GM19023 (cell line): Measurements from ENCODE around the gene UBE2O.

Experiments
- ATAC-seq: cut with Tn5 transposase; IDR thresholded peaks from one replicate; pipeline ENCODE4 v1.9.1; 2021; ENCODE audit warnings: mild to moderate bottlenecking, moderate library complexity; ENCODE audit not compliant: unreplicated experiment

Gene UBE2O

DNA sequence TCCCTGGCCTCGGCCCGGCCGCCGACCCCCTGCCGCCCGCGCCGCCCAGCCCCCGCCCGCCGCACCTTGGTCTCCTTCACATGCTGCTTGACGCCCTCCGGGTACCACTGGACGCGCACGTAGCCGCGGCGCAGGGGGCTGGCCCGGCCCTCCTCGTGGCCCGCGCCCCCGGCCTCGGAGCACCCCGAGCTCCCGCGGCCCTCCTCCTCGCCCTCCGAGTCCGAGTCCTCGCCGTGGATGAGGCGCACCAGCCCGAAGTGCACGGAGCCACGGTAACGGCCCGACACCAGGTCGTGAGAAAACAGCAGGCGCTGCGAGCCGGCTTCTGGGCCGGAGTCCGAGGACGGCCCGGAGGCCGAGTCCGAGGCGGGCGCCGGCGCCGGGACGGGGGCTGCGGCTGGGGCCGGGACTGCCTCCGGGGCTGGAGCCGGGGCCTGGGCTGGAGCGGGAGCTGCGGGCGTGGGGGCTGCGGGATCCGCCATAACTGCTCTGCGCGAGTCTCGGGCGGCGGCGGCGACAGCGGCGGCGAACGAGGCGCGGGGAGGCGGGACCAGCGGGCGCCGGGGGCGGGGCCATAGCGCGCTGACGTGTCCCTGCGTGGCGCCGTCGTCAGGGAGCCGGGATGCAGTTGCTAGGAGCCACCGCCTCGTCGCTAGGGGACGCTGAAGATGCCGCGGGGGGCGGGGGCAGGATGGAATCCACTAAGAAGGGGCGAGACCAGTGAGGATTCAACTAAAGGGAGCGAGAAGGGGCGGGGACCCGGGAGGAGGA, at the start of gene UBE2O:
Gene UBE2O (minus strand): TSS at position 493 of the 771 bp plus-strand sequence. CDS start 11 bp downstream, at position 482.
- peak; percentile 88 for ATAC-seq

DNA sequence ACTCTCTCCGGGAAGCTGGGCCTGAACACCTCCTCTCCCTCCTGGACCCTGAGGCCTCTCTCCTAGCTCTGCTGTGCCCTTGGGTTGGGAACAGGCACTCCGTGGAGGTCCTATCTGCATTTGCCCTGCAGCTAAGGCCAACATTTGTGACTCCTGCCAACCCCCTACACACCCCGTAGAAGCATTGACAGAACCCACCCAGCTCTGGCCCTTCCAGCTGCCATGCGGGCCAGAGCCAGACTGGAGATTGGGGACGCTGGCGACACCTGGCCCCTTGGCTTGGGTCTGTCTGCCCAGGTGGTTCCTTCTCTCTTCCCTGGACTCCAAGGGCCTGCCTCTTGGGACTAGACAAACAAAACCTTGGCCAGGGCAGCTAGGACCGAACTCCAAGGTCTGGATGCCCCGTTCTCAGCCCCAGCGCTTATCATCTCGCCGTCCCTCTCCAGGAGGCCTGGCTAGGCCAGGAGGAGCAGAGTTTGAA, 48.9 kb upstream of the UBE2O start:
- ATAC-seq = no peak

DNA sequence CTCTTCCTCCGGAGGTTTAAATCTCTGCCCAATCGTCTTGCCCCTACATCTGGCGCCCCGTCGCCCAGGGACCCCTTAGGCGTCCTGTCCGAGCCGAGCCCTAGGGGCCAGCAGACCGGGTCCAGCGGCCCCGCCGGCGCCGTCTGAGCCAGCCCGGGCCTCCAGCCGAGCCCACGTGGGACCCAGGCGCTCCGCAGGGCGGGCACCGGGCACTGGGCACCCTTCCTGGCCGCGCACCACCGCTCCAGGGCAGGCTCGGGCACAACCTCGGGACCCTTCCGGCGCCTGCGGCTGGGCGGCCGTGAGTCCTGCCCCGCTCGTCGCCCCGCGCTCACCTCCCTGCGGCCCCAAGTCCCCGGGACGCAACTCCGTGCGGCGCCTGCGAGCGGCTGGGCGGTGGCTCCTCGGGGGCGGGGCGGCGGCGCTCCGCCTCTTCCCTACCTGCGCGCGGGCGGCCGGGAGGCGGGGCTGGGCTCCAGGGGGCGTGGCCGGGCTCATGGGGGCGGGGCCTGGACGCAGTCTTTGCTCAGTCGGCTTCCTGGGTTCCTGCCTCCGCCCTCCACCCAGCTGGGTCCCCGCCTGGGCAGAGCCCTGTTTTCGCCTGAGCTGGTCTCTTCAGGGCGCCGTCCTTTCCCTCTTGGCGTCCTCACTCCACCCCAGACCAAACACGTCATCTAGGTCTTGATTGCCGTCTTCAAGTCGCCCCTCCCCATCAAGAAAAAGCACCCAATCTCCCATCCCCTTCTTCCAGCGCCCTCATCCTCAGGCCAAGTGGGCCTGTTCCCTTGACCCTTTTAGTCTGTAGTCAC, 48.3 kb upstream of the UBE2O start, which contains the start of gene RHBDF2:
Gene RHBDF2 (minus strand): TSS at position 406 of the 809 bp plus-strand sequence. CDS start 19,899 bp downstream, outside the sequence.
- peak; percentile 73 for ATAC-seq

DNA sequence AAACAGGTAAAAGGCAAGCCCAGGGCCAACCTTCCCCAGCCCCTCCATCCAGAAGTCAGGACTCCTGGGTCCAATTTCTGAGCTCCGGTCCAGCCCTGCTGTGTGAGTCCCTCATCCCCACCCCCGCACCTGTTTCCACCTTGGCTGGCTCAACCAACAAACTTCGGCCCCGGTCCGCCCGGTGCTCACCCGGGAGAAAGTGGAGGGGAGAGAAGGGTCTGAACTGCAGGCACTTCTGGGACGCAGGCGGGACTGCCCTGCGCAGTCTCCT, 47.7 kb upstream of the UBE2O start:
- ATAC-seq = peak; percentile 2

DNA sequence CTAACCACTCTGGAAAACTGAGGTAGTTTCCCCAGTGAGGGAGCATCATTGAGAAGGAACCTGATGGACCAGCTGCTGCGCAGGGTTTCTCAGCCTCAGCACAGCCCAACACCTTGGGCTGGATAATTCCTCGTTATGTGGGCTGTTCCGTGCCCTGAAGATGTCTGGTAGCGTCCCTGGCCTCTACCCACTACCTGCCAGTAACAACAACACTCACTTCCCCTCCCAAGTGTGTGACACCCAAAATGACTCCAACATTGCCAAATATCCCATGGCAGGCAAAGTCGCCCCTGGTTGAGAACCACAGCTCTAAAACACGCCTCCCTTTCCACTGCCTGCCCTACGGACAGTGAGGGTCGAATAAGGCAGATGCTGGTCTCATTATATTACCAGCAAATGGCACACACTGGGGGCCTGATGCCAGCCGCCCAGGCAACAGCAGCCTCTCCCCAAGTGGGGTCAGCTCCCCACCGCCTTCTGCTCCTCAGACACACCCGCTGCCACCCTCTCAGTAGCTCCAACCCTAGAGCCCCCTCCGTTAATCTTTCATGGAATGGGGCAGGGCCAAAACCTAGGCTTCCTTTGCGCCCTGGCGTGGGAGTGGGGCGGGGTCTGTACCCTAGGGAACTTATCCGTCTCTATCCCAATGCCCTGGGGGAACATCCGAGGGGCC, 47.3 kb upstream of the UBE2O start:
- no peak for ATAC-seq

DNA sequence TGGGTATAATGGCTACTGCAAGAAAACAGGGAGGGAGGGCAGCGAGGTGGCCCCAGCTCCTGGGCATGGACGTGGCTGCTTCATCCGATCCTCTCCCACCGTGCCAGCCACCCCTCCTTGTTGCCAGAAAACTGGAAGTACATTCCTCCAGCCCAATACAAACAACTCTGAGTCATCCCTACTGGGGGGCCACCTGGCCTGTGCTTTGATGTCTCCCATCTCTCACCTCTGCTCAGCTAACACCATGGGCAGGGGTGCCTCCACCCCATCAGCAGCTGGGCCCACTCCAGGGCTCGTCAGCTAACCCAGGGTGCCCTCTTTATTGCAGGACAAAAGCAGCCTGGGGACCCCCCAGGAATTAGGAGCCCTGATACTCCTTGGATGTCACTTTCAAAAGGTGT, 46.3 kb upstream of the UBE2O start:
- ATAC-seq = no peak

DNA sequence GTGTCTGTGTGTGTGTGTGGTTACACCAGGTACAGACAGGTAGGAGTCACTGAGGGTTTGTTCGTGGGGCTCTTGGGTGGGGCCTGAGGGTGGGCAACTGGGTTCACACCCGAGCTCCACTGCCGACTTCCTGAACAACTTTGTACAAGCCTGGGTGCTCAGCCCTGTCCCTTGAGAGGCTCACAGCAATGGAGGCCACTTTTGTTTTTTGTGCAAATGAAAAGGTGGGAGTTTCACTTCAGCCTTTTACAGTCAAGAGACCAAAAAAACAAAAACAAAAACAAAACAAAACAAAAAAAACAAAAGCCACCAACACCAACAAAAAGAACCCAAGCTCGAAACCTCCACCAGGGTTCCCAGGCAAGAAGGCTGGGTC, 45.9 kb upstream of the UBE2O start:
- ATAC-seq = no peak

DNA sequence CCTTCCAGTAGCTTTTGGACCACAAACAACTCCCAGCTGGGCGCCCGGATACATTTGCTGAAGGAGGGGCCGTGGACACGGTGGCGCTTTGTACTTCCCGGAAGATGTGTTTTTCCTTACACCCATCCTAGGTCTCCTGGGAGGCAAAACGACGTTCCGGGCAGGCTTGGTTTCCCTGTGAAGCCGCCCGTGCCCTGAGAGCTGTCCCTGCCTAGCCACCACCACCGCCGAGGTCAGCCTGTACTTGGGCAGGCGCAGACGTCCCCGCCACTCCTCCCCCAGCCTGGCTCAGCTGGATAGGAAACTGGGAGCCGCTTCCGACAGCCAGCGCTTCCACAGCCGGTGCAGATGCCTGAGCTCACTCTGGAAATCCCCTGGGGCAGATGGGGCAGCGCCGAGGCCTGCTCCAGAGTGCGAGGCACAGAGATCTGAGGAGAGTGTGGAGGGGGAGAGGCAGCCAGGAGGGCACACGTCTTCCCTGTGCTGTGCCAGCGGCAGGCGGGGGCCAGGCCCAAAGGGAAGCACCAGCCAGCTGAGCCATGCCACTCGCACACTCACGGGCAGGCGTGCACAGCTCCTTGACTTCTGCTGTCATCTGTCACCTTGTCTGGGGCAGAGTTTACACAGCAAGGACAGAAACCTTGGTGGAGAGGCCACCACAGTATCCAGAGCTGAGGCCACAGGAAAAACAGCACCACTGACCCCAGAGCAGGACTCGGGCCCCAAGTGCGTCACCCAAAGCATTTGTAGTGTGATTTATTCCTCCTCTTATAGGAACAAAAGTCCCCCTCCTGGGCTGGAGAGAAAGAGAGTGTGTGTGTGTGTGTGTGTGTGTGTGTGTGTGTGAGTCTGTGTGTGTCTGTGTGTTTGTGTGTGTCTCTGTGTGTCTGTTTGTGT, 45.3 kb upstream of the UBE2O start:
- ATAC-seq = no peak

DNA sequence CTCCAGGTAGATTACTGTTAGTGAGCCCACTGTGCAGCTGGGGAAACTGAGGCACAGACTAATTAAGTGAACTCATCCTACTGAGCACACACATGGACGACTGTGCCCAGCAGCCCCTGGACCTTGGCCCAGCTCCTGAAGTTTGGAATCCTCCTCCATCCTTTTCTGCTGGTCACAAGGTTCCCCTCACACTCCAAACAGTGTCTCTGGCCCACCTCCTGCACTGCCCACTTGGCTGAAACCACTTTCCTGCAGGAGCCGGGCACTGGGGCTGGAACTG, 44.7 kb upstream of the UBE2O start:
- ATAC-seq = no peak

DNA sequence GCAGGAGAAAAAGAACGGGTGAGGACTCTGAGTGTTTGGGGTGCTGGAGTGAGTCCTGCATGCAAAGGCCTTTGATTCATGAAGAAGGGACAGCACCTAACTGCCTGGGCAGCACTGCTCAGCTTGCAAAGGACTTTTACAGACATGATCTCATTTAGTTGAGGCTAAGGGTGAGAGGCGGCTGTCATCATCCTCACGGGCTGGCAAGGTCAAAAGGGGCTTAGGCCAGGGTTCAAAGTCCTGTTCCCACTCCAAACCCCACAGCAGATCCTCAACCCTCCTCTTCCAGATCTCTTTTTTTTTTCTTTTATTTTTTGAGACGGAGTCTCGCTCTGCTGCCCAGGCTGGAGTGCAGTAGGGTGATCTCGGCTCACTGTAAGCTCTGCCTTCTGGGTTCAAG, 43.5 kb upstream of the UBE2O start:
- no peak for ATAC-seq

DNA sequence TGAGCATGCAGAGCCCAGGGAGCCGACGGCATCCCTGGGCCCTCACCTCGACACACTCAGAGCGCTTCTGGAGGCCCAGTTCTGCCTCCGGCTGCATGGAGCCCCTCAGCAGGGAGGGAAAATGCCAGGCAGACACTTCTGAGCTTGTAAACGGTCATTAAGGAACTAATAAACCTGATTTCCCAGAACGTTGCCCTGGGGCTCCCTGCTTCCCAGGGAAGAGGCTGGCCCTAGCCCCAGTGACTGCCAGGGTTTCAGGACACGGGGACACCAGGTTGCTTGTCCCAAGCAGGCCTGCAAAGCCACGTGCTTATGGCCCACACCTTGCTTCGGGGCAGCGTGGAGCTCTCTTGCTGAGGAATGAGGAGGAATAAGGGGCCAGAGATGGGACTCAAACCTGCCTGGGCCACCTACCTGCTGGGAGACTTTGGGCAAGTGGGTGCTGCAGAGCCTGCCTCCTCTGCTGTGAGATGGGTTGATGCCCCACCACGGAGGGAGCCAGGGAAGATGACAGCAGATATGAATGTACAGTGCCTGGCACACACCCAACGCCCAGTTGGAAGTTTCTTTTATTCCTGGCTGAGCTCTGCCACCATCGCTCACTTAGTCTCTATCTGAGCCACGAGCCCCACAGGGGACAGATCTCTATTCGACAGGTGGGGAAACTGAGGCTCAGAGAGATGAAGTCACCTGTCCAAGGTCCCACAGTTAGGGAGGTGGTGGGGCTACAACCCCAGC, 42.9 kb upstream of the UBE2O start:
- ATAC-seq = no peak

DNA sequence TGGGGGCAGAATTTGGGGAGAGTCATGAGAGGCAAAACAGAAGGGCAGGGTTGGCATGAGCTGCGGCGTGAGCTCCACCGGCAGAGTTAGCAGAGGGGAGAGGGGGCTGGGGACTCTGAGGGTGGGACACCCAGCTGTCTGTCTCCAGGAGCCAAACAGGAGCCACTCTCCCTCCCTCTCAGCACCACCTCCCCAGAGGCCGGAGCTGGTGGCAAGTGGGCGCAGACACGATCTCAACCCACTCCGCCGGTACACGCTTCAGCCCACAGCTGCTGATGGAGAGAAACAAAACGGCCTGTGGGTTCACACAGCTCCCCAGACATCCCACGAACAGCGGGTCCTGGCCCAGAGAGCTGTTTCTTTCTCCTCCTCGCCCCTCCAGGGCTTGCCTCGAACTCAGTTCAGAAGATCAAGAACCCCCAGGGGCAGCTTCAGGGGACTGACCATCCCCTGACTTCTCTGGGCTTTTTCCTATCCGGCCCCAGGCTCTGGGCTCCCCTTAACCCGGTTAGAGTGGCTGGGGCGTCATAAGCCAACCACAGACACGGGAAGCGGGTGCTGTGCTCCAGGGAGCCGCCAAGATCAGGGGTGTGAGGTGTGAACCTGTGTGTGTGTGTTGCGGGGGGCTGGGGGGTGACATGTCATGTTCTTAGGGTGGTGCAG, 40.7 kb upstream of the UBE2O start:
- ATAC-seq = no peak

DNA sequence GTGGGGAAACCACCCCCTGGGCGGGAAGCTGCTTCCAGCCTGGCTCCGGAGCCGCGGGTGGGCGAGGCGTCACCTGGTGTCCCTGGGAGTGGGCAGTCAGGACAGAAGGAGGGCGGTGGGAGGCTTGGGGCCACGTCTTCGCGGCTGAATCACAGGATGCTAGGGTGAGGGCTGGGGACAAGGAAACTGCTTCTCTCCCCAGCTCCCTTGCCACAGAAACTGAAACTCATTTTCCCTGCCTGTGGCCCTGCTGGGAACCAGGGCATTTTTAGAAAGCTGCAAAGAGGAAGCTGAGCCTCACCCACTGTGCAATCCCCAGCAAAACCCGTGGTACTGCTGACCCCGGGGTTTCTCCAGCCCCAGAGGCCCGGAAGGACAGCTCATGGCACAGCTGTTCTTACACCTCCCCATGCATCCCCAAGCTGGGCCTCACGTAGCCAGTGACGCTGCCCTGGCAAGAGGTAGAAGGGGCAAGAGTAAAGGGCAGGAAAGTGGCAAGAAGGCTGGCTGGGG, 40.1 kb upstream of the UBE2O start:
- peak; percentile 40 for ATAC-seq

DNA sequence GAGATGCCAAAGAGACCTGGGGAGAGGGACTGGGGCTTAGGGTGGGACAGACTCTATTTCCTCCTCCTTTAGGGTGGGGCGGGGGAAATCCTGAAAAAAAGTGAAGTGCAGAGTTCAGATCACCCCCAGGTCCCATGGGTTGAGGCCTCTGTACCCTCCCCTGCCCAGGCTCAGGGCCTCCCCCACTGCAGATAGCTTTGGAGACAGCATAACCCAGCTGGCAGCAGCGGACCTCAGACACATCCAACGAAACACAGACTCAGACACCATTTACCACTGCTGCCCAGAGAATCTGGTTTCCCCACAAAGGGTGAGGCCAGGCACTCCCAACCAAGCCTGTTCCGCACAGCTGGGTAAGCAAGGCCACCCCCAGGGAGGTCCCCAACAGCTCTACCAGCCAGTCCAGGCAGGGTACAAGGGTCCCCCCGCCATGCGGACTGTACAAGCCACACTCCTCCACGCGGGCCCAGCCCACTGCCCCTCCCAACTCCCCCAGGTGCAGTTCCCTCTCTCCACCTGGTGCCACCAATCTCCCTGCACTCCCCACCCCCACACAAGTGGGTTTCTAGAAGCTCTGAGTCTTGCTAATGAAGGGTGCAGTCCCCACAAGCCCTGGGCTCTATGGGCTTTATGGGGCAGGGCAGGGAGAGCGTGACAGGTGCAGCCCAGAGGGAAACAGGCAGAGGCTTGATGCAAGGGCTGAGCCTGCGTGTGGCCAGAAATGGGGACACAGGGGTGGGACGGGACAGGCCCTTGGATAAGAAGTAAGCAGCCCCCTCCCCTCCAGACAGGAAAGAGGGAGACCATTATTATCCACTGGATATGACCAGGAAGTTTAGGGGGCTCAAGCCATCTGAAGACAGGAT, 39.4 kb upstream of the UBE2O start:
- peak; percentile 44 for ATAC-seq

DNA sequence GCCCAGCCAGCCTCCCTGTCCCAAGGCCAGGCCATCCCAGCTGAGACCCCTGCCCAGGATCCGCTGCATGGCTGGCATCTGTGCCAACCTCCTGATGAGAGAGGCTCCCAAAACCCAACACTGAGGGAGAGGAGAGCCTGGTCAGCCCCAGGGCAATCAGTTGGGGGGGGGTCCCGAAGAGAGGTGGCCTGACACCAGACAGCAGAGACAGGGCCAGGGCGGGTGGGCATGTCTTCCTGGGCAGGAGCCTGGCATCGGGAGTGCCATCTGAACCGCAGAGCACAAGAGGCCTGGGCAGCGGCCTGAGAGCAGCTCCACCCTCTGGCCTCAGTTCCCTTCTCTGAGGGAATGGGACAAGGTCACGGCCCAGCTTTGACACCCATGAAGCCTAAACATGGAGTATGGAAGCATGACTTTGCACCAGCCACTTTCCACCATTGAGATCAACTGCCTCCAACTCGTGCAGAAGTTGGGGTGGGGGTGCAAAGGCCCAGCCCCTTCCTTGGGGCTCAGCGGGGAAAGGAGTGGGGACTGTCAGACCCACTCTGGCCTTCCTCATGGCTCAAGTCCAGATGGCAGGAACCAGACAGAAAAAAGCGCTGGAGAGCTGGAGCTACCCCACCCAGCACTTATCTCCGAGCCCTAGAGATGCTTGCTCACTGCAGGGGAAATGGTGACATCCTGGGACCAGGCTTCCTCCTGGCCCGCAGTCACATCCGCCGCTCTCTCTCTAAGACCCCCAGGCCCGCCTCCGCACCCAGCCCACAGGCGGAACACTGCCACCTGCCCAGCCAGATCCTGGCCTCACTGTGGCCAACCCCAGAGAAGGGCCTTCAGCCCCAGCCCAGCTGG, 38.5 kb upstream of the UBE2O start:
- no peak for ATAC-seq

DNA sequence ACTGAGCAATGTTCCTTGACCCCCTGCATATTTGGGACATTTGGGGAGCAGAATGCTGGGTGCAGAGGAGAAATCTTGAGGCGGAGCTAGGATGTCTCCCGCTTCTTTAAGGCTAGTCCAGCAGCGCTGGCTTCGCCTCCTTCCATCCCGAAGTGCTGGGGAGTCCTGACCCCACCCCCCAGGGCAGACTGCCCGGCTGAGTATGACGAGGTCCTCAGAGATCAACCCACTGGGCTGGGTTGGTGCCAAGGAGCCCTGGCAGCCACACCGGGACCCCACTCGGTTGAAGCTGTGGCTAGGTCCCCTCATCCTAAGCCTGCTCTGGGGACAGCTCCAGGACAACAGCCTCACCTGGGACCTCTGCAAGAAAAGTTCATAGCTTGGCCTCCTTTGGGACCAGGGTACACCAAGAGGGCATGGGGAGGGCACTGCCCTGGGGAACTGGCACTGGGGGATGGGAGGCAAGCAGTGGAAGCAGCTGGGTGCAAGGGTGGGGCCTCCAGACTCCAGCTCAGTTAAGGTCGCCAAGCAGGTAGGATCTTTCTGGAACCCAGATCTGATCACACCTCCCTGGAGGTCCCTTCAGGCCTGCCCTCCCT, 37.3 kb upstream of the UBE2O start:
- no peak for ATAC-seq
